ENCODE results near the gene S100B.

The S100B gene

GRCh38 chr21:46626975-46627501, 22.2 kb upstream of the S100B start:
- no peak for DNase-seq

- DNase-seq = peak; percentile 59
Measured at GRCh38 chr21:46626536-46626935, 21.7 kb upstream of the S100B start.

GRCh38 chr21:46625759-46626158, 20.9 kb upstream of the S100B start:
- DNase-seq = no peak

- DNase-seq = no peak
Measured at GRCh38 chr21:46624050-46624449, 19.2 kb upstream of the S100B start.

- peak; percentile 76 to 78 for DNase-seq
Measured at GRCh38 chr21:46622226-46622625, 17.3 kb upstream of the S100B start.

- no peak for DNase-seq
Measured at GRCh38 chr21:46621457-46622182, 16.7 kb upstream of the S100B start.

- DNase-seq = no peak
Measured at GRCh38 chr21:46620846-46621245, 16.0 kb upstream of the S100B start.

- no peak for DNase-seq
Measured at GRCh38 chr21:46619846-46620245, 15.0 kb upstream of the S100B start.

GRCh38 chr21:46618738-46619379, 14.0 kb upstream of the S100B start:
- DNase-seq = no peak

GRCh38 chr21:46617267-46618051, 12.6 kb upstream of the S100B start:
- no peak for DNase-seq

- DNase-seq = no peak
Measured at GRCh38 chr21:46616656-46617055, 11.8 kb upstream of the S100B start.

- no peak for DNase-seq
Measured at GRCh38 chr21:46616050-46616449, 11.2 kb upstream of the S100B start.

- DNase-seq = no peak
Measured at GRCh38 chr21:46613391-46613790, 8.5 kb upstream of the S100B start.

GRCh38 chr21:46610018-46610701, 5.3 kb upstream of the S100B start:
- no peak for DNase-seq

GRCh38 chr21:46608672-46609111, 3.8 kb upstream of the S100B start:
- DNase-seq = no peak

- no peak for DNase-seq
Measured at GRCh38 chr21:46607636-46608035, 2.8 kb upstream of the S100B start.

- DNase-seq = no peak
Measured at GRCh38 chr21:46606427-46606813, 1.5 kb upstream of the S100B start.

GRCh38 chr21:46605767-46606426, 1.0 kb upstream of the S100B start:
- DNase-seq = peak; percentile 59 to 70

GRCh38 chr21:46604329-46604974, 430 bp downstream of the S100B start:
- DNase-seq = no peak

GRCh38 chr21:46603228-46603627, 1.7 kb downstream of the S100B start:
- no peak for DNase-seq

GRCh38 chr21:46600978-46601377, 3.9 kb downstream of the S100B start:
- DNase-seq = no peak

- no peak for DNase-seq
Measured at GRCh38 chr21:46600305-46600704, 4.6 kb downstream of the S100B start.

Measured in CD4-positive, alpha-beta T cell treated with Interleukin-4 for 1 hour (primary cell).